DOHH2 (cell line): ENCODE results near the gene SAC3D1.

Source experiments
- EZH2phosphoT487 ChIP-seq: fragments of 200-600 bp; sonication (generic); IDR thresholded peaks from 2 replicates; pipeline ENCODE4 v1.6.1; 2017; ENCODE audit warnings: borderline replicate concordance, mild to moderate bottlenecking, antibody characterized with exemption, low read length, moderate library complexity, mixed read lengths
- TF ChIP-seq, protein P1 (sequence below): fragments of 200-600 bp; sonication (generic); IDR thresholded peaks from one replicate; pipeline ENCODE4 v1.5.1; 2014; ENCODE audit warnings: antibody characterized with exemption, mild to moderate bottlenecking, low read depth, low read length; ENCODE audit not compliant: poor library complexity, severe bottlenecking

- TF ChIP-seq, protein P1, sequence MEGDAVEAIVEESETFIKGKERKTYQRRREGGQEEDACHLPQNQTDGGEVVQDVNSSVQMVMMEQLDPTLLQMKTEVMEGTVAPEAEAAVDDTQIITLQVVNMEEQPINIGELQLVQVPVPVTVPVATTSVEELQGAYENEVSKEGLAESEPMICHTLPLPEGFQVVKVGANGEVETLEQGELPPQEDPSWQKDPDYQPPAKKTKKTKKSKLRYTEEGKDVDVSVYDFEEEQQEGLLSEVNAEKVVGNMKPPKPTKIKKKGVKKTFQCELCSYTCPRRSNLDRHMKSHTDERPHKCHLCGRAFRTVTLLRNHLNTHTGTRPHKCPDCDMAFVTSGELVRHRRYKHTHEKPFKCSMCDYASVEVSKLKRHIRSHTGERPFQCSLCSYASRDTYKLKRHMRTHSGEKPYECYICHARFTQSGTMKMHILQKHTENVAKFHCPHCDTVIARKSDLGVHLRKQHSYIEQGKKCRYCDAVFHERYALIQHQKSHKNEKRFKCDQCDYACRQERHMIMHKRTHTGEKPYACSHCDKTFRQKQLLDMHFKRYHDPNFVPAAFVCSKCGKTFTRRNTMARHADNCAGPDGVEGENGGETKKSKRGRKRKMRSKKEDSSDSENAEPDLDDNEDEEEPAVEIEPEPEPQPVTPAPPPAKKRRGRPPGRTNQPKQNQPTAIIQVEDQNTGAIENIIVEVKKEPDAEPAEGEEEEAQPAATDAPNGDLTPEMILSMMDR = no peak
- TF ChIP-seq EZH2phosphoT487 = no peak
Observed at GRCh38 chr11:64998141-64998540, 42.9 kb upstream of the SAC3D1 start.
